Lower lobe of right lung (tissue), 2 donors: ENCODE data around the gene AHCTF1. TPM values are rescaled to one million over a fixed set of nuclear protein-coding genes. Genes with fewer than 3 reads are reported as not detected.
"Not testable (repeated sequence)": the region's sequence is repeated elsewhere in the genome, so short reads cannot be mapped to it uniquely, and the experiment has no call there.

Experiments
- ATAC-seq, 2 donors: fragments of 200-7000 bp; cut with Tn5 transposase; one replicate each; pipeline ENCODE4 v1.9.1; 2020 to 2022; ENCODE audit warnings: mild to moderate bottlenecking in 2 of 2, moderate library complexity in 2 of 2
- DNase-seq: peaks from one replicate; pipeline ENCODE4 v3.0.0-alpha.2; 2020
- H3K27ac ChIP-seq: fragments of 200-600 bp; one replicate; pipeline ENCODE4 v1.8.0; 2022
- H3K27me3 ChIP-seq: fragments of 200-600 bp; one replicate; pipeline ENCODE4 v1.8.0; 2022; ENCODE audit warnings: low read depth
- H3K36me3 ChIP-seq: fragments of 200-600 bp; one replicate; pipeline ENCODE4 v1.8.0; 2022; ENCODE audit warnings: mild to moderate bottlenecking
- H3K4me1 ChIP-seq: fragments of 200-600 bp; one replicate; pipeline ENCODE4 v1.8.0; 2022
- H3K4me3 ChIP-seq: fragments of 200-600 bp; one replicate; pipeline ENCODE4 v1.8.0; 2022; ENCODE audit warnings: mild to moderate bottlenecking
- H3K9me3 ChIP-seq: fragments of 200-600 bp; one replicate; pipeline ENCODE4 v1.8.0; 2022
- CTCF ChIP-seq: fragments of 200-600 bp; IDR thresholded peaks from one replicate; pipeline ENCODE4 v1.8.0; 2022; ENCODE audit warnings: antibody characterized with exemption, mild to moderate bottlenecking
- intact Hi-C: fragments of 100-400 bp; cut with DNase I; formaldehyde crosslinking; loops from one replicate; pipeline ENCODE4 v1.11.0; 2022
- total RNA-seq: library from RNA; stranded (reverse); fragmentation: NEBNext Ultra II Directional; extraction: Animal tissue kit (Norgen Biotek cat#: 25700); gene quantifications from one replicate; pipeline ENCODE4 v1.2.1, GENCODE V29; 2021
- donor health status: DM: no; HTN: yes; CAD: no; lungs with severe emphysema.

Gene AHCTF1
- total RNA-seq, 1 donor from 2014 or later = 36.0 TPM

- intact Hi-C loops = no loop called here
- no peak overlapping the region for H3K27ac ChIP-seq
- TF ChIP-seq CTCF = no peak
- no peak overlapping the region for H3K4me3 ChIP-seq
- H3K36me3 ChIP-seq = peaks cover 84% of the 10 kb centered on the region
- DNase-seq = no peak
- ATAC-seq = no peak
- no peaks in the 10 kb centered on the region for H3K4me1 ChIP-seq
- no peaks in the 10 kb centered on the region for H3K9me3 ChIP-seq
- no peaks in the 10 kb centered on the region for H3K27me3 ChIP-seq
Observed at GRCh38 chr1:246876431-246876830, 55.3 kb downstream of the AHCTF1 start.

GRCh38 chr1:246875041-246876026 lies 56.4 kb downstream of the AHCTF1 start:
- H3K36me3 ChIP-seq = peaks cover 87% of the 10 kb centered on the region
- no peaks in the 10 kb centered on the region for H3K27me3 ChIP-seq
- ATAC-seq (no peak), DNase-seq (no peak)
- intact Hi-C loops = no loop called here
- H3K27ac ChIP-seq = no peak overlapping the region
- no peak overlapping the region for H3K4me3 ChIP-seq
- no peak for TF ChIP-seq CTCF
- H3K9me3 ChIP-seq = no peaks in the 10 kb centered on the region
- H3K4me1 ChIP-seq = no peaks in the 10 kb centered on the region

GRCh38 chr1:246865921-246866320 lies 65.8 kb downstream of the AHCTF1 start:
- Histone ChIP-seq H3K4me3 (no peak overlapping the region), H3K27me3 (no peaks in the 10 kb centered on the region), H3K4me1 (no peaks in the 10 kb centered on the region), H3K9me3 (no peaks in the 10 kb centered on the region), H3K36me3 (peaks cover 80% of the 10 kb centered on the region), H3K27ac (no peak overlapping the region)
- no peak for TF ChIP-seq CTCF
- no peak for DNase-seq
- ATAC-seq = no peak
- intact Hi-C loops = no loop called here

GRCh38 chr1:246863791-246864190 lies 68.0 kb downstream of the AHCTF1 start:
- DNase-seq, H3K4me1 ChIP-seq, H3K27ac ChIP-seq, H3K9me3 ChIP-seq, ATAC-seq, H3K4me3 ChIP-seq, H3K27me3 ChIP-seq, intact Hi-C loops: not testable (repeated sequence)
- H3K36me3 ChIP-seq = peaks cover 80% of the 10 kb centered on the region

- Histone ChIP-seq H3K9me3 (no peaks in the 10 kb centered on the region), H3K36me3 (peaks cover 84% of the 10 kb centered on the region), H3K4me1 (no peaks in the 10 kb centered on the region), H3K27me3 (no peaks in the 10 kb centered on the region), H3K27ac (no peak overlapping the region), H3K4me3 (no peak overlapping the region)
- no peak for ATAC-seq
- DNase-seq = no peak
- intact Hi-C loops = no loop called here
- TF ChIP-seq CTCF = no peak
Observed at GRCh38 chr1:246860401-246860800, 71.3 kb downstream of the AHCTF1 start.

- intact Hi-C loops = no loop called here
Observed at GRCh38 chr1:246856371-246856770, 75.4 kb downstream of the AHCTF1 start.

GRCh38 chr1:246850640-246851039 lies 81.1 kb downstream of the AHCTF1 start:
- H3K27ac ChIP-seq, H3K9me3 ChIP-seq, intact Hi-C loops, ATAC-seq, H3K4me3 ChIP-seq, H3K27me3 ChIP-seq, H3K4me1 ChIP-seq, DNase-seq: not testable (repeated sequence)
- peaks cover 95% of the 10 kb centered on the region for H3K36me3 ChIP-seq

More at GRCh38 chr1:246856371-246856770, 75.4 kb downstream of the AHCTF1 start:
- TF ChIP-seq CTCF = no peak
- DNase-seq (no peak), ATAC-seq (no peak)
- no peaks in the 10 kb centered on the region for H3K4me1 ChIP-seq
- no peak overlapping the region for H3K27ac ChIP-seq
- H3K9me3 ChIP-seq = no peaks in the 10 kb centered on the region
- H3K4me3 ChIP-seq = no peak overlapping the region
- no peaks in the 10 kb centered on the region for H3K27me3 ChIP-seq
- H3K36me3 ChIP-seq = peaks cover 100% of the 10 kb centered on the region
